HUES6 (cell line): ENCODE data around the gene NFYC.

Source experiments
- H3K27ac ChIP-seq: 2 replicates; pipeline ENCODE4 v1.7.0; 2013; ENCODE audit warnings: low read depth, mild to moderate bottlenecking, low read length, inconsistent platforms
- H3K27me3 ChIP-seq: 2 replicates; pipeline ENCODE4 v1.6.1; 2013; ENCODE audit warnings: low read length; ENCODE audit not compliant: control insufficient read depth, insufficient read depth
- H3K36me3 ChIP-seq: 2 replicates; pipeline ENCODE4 v1.6.1; 2013; ENCODE audit warnings: low read length; ENCODE audit not compliant: control insufficient read depth, insufficient read depth
- H3K4me1 ChIP-seq: 2 replicates; pipeline ENCODE4 v1.6.1; 2013; ENCODE audit warnings: low read length; ENCODE audit not compliant: control insufficient read depth, insufficient read depth
- H3K4me3 ChIP-seq: 2 replicates; pipeline ENCODE4 v1.5.1; 2013; ENCODE audit warnings: low read depth, low read length
- H3K9ac ChIP-seq: one replicate; pipeline ENCODE4 v1.6.1; 2013; ENCODE audit warnings: mild to moderate bottlenecking, low read length
- H3K9me3 ChIP-seq: 2 replicates; pipeline ENCODE4 v1.6.1; 2013; ENCODE audit warnings: low read depth, low read length; ENCODE audit not compliant: control insufficient read depth, insufficient read depth

The NFYC gene

GRCh38 chr1:40794974-40795715, 103.6 kb downstream of the NFYC start:
- Histone ChIP-seq H3K4me1 (0 out of 2 replicates have a peak, but pooled peaks cover 3% of the 10 kb centered on the region), H3K27ac (no peak overlapping the region), H3K27me3 (no peaks in the 10 kb centered on the region), H3K4me3 (no peak overlapping the region), H3K9me3 (no peaks in the 10 kb centered on the region), H3K36me3 (no peaks in the 10 kb centered on the region), H3K9ac (no peak overlapping the region)

GRCh38 chr1:40795811-40796586, 104.5 kb downstream of the NFYC start:
- Histone ChIP-seq H3K27me3 (peaks cover 4% of the 10 kb centered on the region), H3K9ac (no peak overlapping the region), H3K36me3 (no peaks in the 10 kb centered on the region), H3K27ac (no peak overlapping the region), H3K4me3 (no peak overlapping the region), H3K4me1 (peaks cover 3% of the 10 kb centered on the region; the same call in 1 of the 2 replicates), H3K9me3 (no peaks in the 10 kb centered on the region)

- Histone ChIP-seq H3K27ac (no peak overlapping the region), H3K4me3 (no peak overlapping the region), H3K27me3 (peaks cover 10% of the 10 kb centered on the region), H3K9me3 (no peaks in the 10 kb centered on the region), H3K36me3 (no peaks in the 10 kb centered on the region), H3K9ac (no peak overlapping the region), H3K4me1 (peaks cover 7% of the 10 kb centered on the region)
Measured at GRCh38 chr1:40796939-40797667, 105.6 kb downstream of the NFYC start.

GRCh38 chr1:40797668-40798010, 106.1 kb downstream of the NFYC start:
- H3K9ac ChIP-seq, result no peak overlapping the region

GRCh38 chr1:40798366-40799281, 107.1 kb downstream of the NFYC start:
- H3K9me3 ChIP-seq, result no peaks in the 10 kb centered on the region
- H3K27ac ChIP-seq, result no peak overlapping the region
- H3K9ac ChIP-seq, result no peak overlapping the region
- no peaks in the 10 kb centered on the region for H3K36me3 ChIP-seq
- H3K27me3 ChIP-seq, result peaks cover 10% of the 10 kb centered on the region
- H3K4me1 ChIP-seq, result peaks cover 19% of the 10 kb centered on the region
- H3K4me3 ChIP-seq, result no peak overlapping the region

More at GRCh38 chr1:40797668-40798010, 106.1 kb downstream of the NFYC start:
- H3K27me3 ChIP-seq, result peaks cover 10% of the 10 kb centered on the region
- H3K4me1 ChIP-seq, result peaks cover 9% of the 10 kb centered on the region
- no peak overlapping the region for H3K27ac ChIP-seq
- no peak overlapping the region for H3K4me3 ChIP-seq
- H3K36me3 ChIP-seq, result no peaks in the 10 kb centered on the region
- no peaks in the 10 kb centered on the region for H3K9me3 ChIP-seq

GRCh38 chr1:40799351-40799867, 107.9 kb downstream of the NFYC start:
- Histone ChIP-seq H3K4me3 (no peak overlapping the region), H3K4me1 (peaks cover 22% of the 10 kb centered on the region), H3K27me3 (peaks cover 10% of the 10 kb centered on the region), H3K9ac (no peak overlapping the region), H3K27ac (no peak overlapping the region), H3K36me3 (no peaks in the 10 kb centered on the region), H3K9me3 (no peaks in the 10 kb centered on the region)

- H3K9ac ChIP-seq, result no peak overlapping the region
- peak overlapping the region; percentile 43 for H3K4me3 ChIP-seq
- H3K9me3 ChIP-seq, result no peaks in the 10 kb centered on the region
- H3K36me3 ChIP-seq, result no peaks in the 10 kb centered on the region
- H3K4me1 ChIP-seq, result peaks cover 24% of the 10 kb centered on the region
- no peak overlapping the region for H3K27ac ChIP-seq
- H3K27me3 ChIP-seq, result peaks cover 10% of the 10 kb centered on the region
Measured at GRCh38 chr1:40801742-40802077, 110.2 kb downstream of the NFYC start.

- Histone ChIP-seq H3K36me3 (no peaks in the 10 kb centered on the region), H3K9ac (no peak overlapping the region), H3K27ac (no peak overlapping the region), H3K9me3 (no peaks in the 10 kb centered on the region), H3K4me1 (peaks cover 29% of the 10 kb centered on the region), H3K27me3 (peaks cover 10% of the 10 kb centered on the region), H3K4me3 (peak overlapping the region; percentile 51)
Measured at GRCh38 chr1:40802078-40802741, 110.7 kb downstream of the NFYC start.

- Histone ChIP-seq H3K27me3 (peaks cover 10% of the 10 kb centered on the region), H3K9ac (no peak overlapping the region), H3K36me3 (no peaks in the 10 kb centered on the region), H3K4me1 (peaks cover 35% of the 10 kb centered on the region), H3K4me3 (peak overlapping the region; percentile 51), H3K9me3 (no peaks in the 10 kb centered on the region), H3K27ac (no peak overlapping the region)
Measured at GRCh38 chr1:40802742-40803113, 111.2 kb downstream of the NFYC start.

GRCh38 chr1:40803447-40803846, 111.9 kb downstream of the NFYC start:
- peaks cover 36% of the 10 kb centered on the region for H3K4me1 ChIP-seq
- no peak overlapping the region for H3K9ac ChIP-seq

More at GRCh38 chr1:40803447-40803846, 111.9 kb downstream of the NFYC start:
- Histone ChIP-seq H3K36me3 (no peaks in the 10 kb centered on the region), H3K27me3 (peaks cover 10% of the 10 kb centered on the region), H3K9me3 (no peaks in the 10 kb centered on the region), H3K4me3 (no peak overlapping the region), H3K27ac (no peak overlapping the region)
